Choroid plexus epithelial cell (primary cell): ENCODE results near the gene KCNF1.

Experiments
- DNase-seq: peaks from one replicate; pipeline ENCODE4 v3.0.0-alpha.2; 2010; ENCODE audit warnings: low read depth
- H3K4me3 ChIP-seq: 2 replicates; pipeline ENCODE4 v1.5.1; 2011; ENCODE audit warnings: low read depth, mild to moderate bottlenecking, control low read depth, low read length, moderate library complexity
- CTCF ChIP-seq: conservative IDR thresholded peaks from 2 replicates; pipeline ENCODE4 v1.5.1; 2011; ENCODE audit warnings: low read depth, mild to moderate bottlenecking, control low read depth, inconsistent platforms, low read length, moderate library complexity

The KCNF1 gene

GRCh38 chr2:10909996-10910341 is 1.8 kb upstream of the KCNF1 start:
- no peak for DNase-seq

GRCh38 chr2:10910625-10911024 is 1.1 kb upstream of the KCNF1 start:
- no peak overlapping the region for H3K4me3 ChIP-seq
- no peak for DNase-seq
- TF ChIP-seq CTCF, result no peak

More at GRCh38 chr2:10909996-10910341, 1.8 kb upstream of the KCNF1 start:
- TF ChIP-seq CTCF, result no peak
- H3K4me3 ChIP-seq, result no peak overlapping the region

GRCh38 chr2:10912076-10912731 is 470 bp downstream of the KCNF1 start:
- no peak for DNase-seq
- TF ChIP-seq CTCF, result no peak
- H3K4me3 ChIP-seq, result peak overlapping the region; percentile 24

GRCh38 chr2:10912796-10913455 is 1.2 kb downstream of the KCNF1 start:
- no peak overlapping the region for H3K4me3 ChIP-seq
- TF ChIP-seq CTCF, result no peak
- DNase-seq, result no peak

- no peak for TF ChIP-seq CTCF
- H3K4me3 ChIP-seq, result no peak overlapping the region
- DNase-seq, result no peak
These were observed 2.0 kb downstream of the KCNF1 start for GRCh38 chr2:10913501-10914271.

- peak; percentile 17 for DNase-seq
- TF ChIP-seq CTCF, result peak; percentile 30
These were observed 2.5 kb downstream of the KCNF1 start for GRCh38 chr2:10914272-10914693.

More at GRCh38 chr2:10914272-10914693, 2.5 kb downstream of the KCNF1 start:
- no peak overlapping the region for H3K4me3 ChIP-seq
